Measurements from ENCODE around the gene RNF152.

RNF152 gene

DNA sequence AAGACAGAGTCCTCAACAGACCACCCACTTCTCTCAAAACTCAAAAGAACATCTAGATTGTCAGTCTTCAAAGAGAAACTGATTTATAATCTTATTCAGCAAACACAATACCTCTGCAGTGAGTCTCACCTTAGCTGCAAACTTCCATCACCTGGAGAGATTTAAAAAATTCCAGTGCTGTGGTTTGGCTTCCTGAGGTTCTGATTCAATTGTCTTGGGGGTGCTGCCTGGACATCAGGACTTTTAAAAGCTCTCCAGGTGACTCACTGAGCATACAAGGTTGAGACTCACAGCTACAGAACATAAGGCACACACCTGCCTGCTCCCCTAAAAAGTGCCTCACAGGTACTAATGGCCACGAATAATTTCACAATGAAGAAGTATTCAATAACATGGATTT lies 40.3 kb downstream of the RNF152 start:
- DNase-seq: no peak

DNA sequence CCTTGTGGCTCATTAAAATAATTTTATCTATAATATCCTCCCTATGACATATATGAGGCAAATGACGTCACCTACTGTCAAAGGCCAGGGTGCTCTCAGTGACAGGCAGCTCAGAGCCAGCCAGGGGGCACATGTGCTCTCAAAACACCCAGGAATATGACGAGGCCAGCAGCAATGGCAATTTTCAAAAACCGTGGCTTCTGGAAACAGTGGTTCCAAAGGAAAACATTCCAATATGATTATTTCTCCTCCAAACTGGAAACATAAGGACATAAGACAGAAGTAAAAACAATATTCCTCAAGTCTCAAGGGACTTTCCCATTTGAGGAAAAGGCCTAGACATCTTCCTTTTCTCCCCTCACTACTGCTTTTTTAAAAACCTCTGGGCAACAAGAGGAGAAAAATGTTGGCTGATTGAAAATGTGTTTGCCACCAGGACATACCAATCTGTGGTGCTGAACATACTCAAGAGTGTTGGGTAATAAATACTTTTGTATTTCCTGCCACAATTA lies 40.8 kb downstream of the RNF152 start:
- DNase-seq: no peak

DNA sequence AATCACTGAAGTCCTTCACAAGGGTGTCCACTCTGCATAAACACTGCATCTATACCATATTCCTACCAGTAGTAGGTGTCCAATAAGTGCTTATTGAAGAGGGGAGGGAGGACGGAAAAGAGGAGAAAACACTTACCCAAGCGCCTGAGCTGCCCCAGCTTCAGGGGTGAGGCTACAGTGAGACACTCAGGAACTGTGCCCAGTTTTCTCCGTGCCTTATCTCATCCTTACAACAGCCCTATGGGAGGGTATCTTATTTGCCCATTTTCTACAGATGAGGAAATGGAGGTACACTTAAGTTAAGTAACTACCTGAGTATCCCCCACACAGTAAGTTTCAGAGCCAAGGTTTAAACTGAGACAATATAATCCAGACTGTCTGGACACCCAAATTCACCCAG lies 41.5 kb downstream of the RNF152 start:
- DNase-seq: no peak

DNA sequence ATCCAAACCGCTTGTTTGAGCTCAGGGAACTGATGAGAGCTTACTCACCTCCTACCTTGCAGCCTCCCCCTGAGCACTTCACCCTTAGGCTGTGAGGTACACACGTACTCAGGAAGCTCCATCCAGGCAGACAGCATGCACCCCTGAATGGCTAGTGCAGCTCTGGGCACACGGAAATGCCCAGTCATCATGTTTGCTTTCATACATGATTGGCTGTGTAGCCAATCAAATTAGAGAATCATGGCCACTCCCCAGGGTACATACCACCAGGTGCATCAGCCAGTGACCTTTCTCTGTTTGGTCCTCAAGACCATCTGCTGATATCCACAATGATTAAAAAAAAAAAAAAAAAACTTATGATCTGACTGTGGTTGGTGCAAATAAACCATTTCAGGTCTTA lies 42.1 kb downstream of the RNF152 start:
- no peak for DNase-seq

DNA sequence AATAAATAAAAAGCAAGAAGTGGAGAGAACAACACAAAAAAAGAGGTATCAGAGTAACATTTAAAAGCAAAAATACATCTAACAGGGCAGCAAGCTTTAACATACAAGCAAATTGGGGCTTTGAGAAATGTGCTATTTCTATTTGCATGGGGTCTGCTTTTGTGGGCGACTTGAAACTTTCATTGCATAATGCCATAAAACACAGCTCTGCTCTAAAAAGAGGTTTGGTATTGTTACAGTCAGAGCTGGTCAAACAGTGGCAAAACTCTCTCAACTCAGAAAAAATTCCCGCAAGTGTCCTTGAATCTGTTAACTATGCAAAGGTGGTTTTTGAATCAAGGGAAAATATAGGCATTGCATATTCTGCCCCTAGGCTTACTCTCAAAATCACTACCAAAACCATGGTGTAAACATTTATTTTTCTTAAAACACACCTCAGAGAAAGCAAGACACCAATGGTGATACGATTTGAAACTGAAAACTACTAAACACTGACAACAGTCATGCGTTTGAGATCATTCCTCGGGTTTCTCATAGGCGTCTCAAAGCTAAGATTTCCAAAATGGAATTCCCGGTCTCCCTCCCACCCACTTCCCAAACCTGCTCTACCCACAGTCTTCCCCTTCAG lies 45.5 kb downstream of the RNF152 start:
- no peak for DNase-seq

DNA sequence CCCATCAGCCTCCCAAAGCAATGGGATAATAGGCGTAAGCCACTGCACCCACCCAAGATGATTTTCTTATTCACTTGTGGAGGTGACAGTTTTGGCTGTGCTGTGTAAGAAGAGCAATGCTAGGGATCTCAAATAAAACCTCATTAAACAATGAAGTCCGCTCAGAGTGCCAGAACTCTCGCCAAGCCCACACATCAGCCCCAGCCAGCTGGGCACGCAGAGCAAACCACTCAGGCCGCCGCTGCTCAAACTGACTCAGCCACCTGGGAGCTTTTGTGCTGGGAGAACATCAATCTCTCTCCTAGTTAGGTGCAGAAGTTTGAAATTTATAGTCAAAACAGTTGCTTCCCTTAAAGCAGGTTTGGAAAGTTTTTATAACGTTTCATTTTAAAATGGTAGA lies 47.6 kb downstream of the RNF152 start:
- no peak for DNase-seq

DNA sequence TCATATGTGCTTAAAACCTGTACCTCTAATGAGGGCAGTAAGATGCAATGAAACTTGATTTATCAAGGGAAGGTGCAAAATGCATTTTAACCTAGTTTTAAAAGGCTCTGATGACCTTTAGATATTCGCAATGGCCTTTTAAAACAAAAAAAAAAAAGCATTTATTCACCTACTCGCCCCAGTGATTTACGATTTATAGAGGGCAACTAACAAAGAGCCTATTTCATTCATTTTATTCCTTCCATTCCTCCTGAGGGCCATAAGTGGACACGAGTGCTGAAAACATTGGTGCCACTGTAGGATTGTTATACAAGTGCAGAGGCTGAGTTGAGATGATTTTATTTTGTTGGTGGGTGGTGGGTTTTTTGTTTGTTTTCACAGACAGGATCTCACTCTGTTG lies 48.1 kb downstream of the RNF152 start:
- DNase-seq: no peak

DNA sequence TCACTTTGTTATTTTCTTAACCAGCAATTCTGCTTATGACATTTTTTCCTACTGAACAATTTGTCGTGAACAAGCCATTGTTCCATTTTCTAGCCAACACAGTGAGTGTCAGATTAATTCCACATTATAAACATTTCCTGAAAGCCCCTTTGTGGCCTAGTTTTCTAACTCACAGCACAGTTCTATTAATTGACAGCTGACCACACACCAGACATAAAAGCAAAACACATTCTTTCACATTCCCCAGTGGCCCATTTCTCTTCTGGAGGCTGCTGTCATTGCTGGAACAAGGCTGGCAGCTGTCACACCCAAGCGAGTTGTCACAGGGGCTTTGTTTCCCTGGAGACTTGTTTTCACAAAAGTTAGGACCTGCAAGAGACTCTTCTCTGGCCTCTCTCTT lies 50.7 kb downstream of the RNF152 start:
- no peak for DNase-seq

DNA sequence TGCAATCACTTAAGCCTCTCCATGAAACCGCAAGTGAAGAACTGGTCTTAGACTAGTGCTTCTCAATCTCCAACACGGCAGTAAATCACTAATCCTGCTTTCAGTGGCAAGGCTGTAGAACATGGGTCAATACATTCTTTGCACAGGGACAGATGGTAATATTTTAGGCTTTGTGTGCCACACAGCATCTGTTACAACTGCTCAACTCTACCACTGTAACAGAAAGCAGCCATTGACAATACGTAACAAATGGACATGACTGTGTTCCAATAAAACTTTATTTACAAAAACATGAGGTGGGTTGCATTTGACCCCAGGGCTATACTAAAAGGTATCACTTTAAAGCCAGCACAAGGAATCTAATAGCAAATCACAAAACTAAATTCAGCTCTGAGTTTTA lies 51.1 kb downstream of the RNF152 start:
- DNase-seq: no peak

DNA sequence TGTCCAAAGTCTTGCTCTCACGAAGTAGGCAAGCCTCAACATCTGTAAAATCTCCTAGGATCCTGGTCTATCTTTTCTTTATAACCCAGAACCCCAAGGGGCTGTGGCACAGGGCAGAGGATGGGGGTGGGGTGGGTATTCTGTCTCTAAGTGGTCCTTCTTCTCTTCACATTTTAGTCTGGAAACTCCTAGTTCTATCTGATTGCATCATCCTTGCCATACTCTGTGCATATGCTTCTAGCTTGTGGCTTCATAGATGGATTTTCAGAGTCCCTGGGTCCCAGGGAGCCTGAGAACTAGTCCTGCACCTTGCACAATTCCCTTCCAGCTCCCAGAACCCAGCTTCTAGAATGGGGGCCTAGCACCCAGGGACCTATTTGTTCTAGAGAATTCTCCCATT lies 52.5 kb downstream of the RNF152 start:
- no peak for DNase-seq

DNA sequence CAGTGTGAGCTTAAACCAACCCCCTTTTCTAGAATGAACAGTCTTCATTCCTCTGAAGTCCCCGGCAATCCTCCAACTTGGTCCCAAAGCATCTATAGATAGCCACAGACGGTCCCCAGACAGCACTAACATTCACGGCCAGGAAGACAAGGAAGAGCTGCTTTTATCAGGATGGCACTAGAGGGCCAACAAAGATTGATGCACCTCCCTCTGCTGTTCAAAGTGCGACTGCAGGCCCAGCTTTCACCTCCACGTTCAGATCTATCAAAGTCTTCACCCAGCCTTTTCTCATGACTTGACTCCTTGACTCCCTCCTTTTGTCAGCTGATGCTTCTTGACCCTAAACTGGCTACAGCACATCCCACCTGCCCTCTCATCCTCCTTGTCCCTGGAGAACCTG lies 54.3 kb downstream of the RNF152 start:
- no peak for DNase-seq

DNA sequence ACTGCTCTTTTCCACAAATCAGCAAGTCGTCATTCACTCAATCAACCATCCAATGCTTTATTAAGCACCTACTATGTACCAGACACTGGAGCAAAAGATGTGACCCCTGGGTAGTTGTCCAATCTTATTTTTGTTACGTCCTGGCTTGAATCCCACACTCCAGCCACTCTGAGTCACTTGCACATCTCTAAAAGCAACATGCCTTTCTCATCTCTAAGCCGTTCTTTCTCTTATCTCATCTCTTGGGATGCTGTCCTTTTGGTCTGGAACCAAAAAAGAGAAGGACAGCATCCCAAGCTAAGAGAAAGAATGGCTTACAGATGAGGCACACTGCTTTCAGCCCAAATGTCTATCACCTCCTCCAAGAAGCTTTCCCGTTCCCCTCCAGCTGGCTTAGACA lies 58.8 kb downstream of the RNF152 start:
- no peak for DNase-seq

DNA sequence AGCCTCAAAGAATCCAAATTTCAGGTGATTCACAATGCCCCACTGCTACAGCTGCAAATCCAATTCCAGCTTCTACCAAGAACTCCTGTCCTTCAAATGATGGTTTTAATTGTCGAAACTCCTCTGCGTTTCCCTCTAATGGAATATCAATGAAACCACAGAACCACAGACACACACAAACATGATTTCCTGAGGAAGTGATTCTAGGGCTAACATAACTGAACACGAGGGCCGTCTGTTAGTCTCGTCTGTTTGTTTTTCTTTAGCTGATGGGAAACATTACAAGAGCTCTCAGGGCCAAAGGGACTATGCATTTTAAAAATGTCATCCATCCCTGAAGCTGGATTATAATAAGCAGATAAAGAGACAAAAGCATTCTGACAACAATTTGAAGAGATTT lies 59.4 kb downstream of the RNF152 start:
- DNase-seq: peak; percentile 51 to 61

DNA sequence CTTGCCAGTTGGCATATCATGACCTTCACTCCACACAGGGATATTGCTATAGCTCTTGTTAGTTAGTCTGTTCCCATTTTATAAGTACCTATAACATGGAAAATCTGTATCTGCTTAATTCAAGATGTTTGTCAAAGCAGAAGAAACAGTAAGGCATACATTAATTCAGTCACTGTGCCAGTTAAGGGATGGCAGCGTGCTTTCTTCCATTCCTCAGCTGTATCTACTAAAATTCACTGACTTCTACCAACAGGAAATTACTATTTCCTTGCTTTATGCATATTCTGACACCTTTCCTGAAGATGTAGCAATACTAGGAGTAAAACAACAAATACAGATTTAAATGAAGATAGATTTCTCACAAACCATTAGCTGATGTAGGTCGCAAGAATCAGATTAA lies 59.9 kb downstream of the RNF152 start:
- no peak for DNase-seq

DNA sequence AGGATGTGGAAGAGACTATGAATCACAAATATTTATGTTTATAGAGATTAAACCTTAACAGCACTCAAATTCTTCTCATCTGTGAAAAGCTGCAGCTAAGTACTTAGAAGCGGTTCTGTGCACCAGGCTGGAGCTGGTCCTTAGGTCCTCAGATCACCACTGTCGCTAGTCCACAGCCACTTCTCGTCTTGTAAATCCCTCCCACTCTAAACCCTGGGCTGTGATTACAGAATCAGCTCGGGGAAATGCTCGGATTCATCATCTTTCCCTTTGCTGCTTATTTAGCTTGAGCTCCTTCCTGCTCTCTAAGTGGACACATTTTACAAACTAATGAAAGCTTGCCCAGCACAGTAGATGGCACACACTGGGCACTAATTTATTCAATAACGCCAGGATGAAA lies 61.7 kb downstream of the RNF152 start:
- peak in 1 of 2 donors; percentile 44 for DNase-seq

DNA sequence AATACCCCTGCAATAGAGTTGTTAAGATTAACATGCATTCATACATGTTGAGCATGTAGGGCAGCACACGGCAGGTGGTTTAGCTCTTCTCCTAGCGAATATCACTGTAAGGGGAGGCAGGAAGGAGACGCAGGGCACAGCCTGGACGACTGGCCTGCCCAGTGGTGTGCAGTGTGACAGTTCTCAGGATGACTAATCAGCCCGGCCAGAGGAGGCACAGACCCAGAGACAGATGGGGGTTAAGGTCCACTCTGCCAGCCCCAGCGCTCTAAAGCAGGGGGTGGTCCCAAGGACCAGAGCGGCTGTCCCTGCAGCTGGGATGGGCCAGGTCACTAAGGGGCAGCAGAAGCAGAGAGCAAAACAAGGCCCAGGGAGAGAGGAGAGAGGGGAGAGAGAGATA lies 63.7 kb downstream of the RNF152 start:
- DNase-seq: no peak

DNA sequence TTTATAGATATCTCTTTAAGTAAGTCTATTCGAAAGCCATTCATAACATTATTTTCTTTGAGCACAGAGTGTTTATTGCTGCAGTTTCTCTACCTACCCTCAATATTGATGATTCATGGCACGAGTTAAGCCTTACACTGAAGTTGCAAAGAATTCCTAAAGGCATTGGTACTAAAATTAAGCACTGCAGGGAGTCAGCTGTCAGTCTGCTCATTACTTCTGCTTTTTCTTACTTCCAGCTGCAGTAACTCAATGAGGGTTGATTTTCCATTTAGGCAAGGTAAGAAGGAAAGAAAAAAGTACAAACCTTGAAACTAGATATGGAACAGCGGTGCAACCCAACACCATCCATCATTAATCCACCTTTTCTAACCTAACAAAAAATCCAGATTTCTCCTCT lies 65.2 kb downstream of the RNF152 start:
- DNase-seq: peak; percentile 24 to 37

DNA sequence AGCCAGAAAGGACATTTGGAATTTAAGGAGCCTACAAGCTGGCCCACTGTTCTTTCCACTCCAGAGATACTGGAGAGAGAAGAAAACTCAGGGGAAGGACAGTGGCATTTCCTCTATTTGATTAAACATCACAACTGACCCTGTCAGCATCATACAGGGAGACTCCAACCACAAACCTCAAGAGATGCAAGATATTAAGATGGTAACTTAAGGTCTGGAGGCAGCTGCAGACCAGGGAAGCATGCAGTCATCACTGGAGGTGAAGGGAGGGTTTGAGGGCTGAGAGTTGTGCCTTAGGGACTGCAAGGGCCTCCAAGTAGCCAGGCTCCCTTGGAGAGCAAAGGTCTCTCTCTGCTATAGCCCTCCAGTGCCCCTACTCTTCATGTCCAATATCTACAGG lies 67.4 kb downstream of the RNF152 start:
- no peak for DNase-seq

DNA sequence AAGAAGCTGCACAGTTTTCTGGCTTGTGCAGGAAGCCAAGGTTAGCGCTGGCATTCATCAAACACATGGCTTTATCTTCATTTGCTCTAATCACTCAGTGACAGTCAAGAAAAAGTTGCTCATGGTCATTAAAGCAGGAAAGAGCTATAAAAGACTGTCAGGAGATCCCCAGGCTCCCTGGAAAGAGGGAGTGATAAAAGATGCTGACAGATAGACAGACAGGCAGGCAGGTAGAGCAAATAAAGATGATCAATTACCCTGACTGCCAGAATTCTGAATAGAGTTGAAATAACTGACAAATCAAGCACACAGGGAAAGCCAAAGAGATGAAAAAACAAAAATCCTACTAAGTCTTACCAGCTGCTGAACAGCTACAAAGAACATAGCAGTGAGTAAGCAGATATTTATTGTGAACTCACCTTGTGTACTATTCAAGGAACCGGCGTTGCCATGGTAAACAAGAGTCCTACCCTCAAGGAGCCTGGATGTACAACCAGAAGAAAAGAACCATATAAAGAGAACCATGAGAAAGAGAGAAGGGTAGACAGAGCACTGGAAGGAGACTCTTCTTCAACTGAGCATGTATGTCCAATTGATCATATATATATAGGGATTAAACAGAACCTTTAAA lies 68.0 kb downstream of the RNF152 start:
- DNase-seq: no peak

DNA sequence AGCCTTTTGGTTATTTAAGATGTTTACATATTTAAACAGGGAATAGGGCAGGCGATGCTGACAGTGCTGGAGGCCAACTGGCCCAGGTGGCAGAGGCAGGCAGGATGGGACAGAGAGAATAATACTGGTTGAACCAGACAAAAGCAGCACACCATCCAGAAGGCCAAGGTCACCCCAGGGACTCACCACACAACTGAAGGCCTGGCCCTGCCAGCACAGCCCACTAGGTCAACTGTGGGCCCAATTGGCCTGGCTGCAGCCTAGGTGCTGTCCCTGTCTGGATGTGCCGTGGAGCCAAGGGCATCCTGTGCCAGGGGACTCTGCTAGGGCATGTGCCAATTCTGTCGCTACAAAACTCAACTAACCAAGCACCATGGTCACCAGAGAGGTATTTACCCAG lies 69.2 kb downstream of the RNF152 start:
- no peak for DNase-seq

DNA sequence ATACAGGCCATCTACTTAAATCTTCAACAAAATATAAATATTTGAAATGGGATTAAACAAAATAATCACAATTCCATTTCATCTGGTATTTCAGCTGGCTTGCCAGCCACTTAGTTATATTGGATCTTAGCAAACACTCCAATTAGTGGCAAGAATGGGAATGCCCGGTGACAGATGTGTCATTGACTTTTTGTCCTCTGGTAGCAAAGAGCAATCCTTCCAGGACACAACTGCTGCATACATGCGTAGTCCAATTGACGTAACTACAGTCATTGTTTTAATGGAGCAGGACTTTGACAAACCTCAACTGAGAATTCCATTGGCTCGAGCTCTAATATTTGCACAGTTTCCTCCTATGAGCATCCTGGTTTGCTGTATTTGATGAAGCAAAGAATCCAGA lies 69.9 kb downstream of the RNF152 start:
- DNase-seq: no peak

DNA sequence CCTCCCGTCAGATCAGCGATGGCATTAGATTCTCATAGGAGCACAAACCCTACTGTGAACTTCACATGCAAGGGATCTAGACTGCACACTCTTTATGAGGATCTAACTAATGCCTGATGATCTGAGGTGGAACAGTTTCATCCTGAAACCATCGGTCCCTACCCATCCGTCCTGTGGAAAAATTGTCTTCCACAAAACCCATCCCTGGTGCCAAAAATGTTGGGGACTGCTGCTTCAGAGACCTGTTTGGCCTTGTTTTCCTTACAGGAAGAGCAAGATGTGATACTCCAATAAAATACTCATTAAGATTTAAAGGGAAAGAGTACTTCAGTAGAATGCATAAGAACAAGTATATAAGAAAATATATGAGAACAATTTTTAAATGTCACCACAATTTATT lies 71.1 kb downstream of the RNF152 start:
- no peak for DNase-seq

DNA sequence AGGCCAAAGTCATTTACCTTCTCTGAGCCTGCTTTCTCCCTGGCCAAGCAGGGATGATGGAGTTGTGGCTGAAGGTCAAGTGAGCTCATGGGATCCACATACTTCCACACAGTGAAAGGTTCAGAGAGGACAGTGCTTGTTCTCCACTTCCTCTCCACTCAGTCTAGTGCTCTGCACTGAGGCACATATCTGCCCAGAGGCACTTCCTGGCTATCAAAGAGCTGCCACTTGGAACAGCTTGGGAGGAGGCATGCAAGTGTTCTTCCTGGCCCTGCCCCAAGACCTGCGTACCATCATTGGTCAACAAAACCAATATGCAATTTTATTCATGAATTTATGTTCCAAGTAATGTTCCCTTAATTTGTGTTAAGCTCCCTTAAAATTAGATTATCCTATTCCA lies 71.9 kb downstream of the RNF152 start:
- no peak for DNase-seq

DNA sequence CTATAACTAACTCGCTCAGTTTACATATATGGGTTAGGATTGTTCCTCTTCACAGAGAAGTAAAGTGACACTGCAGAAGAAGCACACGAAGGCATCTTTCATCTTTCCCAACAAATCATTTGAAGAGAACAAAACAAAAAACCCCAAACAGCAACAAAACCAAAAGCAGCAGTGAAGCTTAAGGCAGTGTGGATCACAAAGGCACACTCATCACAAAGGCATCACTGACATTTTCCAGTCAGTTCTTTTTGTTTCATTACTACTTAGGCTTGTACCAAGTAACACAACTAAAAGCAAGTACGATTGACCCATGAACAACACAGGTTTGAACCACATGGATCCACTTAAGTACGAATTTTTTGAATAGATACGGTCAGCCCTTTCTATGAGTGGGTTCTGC lies 75.7 kb downstream of the RNF152 start:
- DNase-seq: no peak

DNA sequence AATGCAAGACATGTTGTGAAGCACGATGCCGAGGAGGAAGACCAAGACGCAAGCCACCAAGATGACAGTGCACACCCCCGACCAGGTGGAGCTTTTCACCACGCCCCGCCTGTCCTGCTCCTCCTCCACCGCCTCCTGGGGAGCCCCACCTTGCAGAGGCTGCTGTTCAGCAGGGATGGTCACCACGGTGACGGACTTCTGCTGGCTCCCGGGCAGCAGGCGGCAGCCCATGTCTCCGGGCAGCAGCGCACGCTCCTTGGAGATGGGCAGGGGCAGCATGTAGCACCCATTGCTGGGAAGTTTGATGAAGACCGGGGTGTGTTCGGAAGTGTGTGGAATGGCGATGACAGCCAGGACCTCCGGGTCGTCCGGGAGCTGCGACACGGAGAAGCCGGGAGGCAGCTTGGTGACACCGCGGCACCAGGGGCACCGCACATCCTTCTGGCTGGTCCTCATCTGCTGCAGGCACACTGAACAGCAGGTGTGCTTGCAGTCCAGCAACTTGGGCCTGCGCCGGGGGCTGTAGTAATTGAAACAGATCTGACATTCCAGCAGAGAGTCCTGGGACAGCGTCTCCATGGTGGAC lies 76.8 kb downstream of the RNF152 start:
- no peak for DNase-seq

Measured in inflammatory macrophage (primary cell).